Measurements from ENCODE around the gene WRAP73.

Gene WRAP73

DNA sequence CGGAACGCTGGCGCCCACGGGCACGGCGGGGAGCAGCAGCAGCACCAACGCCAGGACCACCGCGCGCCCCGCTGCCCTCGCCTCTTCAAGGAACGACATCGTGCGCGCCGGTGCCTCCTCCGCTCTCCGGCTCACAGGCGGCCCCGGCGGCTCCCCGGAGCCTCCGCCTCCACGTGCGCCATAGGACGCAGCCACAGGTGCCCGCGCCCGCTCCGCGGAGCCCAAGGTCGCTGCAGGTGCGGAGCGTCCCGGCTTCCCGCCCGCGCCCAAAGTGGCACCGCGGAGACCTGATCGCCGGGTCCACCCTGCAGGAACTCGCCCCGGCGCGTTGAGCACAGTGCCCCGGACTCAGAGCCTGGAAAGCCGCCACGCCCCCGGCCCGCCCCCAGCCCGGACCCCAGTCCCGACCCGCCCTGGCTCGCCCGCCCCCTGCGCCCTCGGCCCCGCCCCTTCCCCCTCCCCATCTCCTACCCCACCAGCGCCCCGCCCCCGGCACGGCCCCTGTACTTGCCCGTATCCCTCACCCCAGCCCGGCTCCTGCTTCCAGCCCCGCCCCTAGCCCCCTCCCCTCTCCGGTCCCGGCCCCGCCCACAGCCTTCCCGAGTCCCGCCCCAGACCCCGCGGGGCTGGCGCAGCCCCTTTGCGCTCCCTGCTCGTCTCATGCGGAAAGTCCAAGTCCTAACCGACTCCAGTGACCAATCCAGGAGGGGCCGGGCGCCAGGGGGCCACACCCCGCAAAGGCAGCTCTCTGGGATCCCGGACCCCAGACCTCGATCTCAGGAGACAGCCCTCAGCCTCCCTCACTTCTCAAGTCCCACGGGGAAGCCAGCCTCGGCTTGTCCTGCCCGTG lies 38.5 kb downstream of the WRAP73 start, which contains the start of gene MEGF6:
Gene MEGF6, minus strand, starts transcription at position 339 of the 850 bp plus-strand sequence. Its CDS starts 240 bp downstream, at position 99.
- peak; percentile 64 for DNase-seq (ENCODE audit: low read depth)

DNA sequence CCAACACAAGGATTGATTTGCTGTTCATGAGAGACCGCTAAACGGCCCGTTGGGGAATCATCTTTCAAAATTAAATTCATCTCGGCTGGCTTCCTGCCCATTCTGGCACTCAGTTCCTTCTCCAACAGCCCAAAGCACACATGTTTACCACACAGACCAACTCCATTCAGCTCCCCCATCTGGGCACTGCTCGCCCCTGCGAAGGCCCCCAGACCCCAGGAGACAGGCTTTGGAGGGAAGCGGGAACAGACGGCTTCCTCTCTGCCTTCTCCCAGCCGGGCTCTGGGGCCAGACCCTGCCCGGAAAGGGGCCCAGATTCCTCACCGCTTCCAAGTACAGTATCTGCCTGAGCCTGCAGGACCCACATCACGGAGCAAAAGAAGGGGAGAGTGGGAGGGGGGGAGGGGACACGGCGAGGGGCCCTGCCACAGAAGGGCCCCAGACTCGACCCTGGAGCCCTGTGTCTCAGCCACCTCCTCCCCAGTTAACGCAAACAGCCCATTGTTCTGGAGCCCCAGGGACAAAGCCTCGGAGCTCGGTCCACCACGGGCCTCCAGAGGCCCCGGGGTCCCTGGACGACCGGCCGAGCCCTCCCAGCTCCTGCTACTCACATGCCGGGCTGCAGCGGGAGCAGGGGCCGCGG lies 39.3 kb downstream of the WRAP73 start:
- DNase-seq (ENCODE audit: low read depth), result no peak

DNA sequence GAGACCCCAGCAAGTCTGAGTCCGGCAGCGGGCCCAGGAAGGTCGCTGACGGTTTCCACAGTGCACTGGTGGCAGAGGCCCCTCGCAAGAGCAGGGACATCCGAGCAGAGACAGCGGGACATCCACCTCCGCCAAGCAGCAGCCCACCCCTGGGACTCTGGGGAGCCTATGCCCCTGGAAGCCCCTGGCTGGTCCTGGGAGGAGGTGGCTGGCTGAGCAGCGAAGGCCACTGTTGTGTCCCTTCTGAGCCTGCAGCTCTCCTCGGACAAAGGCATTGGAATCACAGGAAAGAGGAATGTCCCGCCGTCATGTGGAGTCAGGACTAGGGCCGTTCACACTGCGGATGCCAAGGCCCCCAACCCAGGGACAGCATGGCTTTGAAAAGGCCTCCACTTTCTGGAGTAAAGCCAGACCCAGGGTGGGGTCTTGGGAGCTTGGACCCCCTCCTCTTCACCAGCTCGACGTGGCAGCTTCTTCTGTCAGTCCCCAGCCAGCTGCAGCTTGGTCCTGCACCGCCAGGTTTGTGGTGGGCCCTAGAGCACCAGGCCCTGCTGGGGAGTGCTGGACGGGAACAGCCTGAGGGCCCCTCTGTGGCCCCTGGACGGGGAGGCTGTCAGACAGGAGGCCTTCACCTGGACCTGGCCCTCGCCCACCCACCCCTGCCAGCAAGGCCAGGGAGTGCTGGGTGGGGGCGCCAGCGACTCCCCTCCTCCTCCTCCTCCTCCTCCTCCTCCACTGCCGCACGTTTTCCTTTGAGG lies 40.0 kb downstream of the WRAP73 start:
- no peak for DNase-seq (ENCODE audit: low read depth)

DNA sequence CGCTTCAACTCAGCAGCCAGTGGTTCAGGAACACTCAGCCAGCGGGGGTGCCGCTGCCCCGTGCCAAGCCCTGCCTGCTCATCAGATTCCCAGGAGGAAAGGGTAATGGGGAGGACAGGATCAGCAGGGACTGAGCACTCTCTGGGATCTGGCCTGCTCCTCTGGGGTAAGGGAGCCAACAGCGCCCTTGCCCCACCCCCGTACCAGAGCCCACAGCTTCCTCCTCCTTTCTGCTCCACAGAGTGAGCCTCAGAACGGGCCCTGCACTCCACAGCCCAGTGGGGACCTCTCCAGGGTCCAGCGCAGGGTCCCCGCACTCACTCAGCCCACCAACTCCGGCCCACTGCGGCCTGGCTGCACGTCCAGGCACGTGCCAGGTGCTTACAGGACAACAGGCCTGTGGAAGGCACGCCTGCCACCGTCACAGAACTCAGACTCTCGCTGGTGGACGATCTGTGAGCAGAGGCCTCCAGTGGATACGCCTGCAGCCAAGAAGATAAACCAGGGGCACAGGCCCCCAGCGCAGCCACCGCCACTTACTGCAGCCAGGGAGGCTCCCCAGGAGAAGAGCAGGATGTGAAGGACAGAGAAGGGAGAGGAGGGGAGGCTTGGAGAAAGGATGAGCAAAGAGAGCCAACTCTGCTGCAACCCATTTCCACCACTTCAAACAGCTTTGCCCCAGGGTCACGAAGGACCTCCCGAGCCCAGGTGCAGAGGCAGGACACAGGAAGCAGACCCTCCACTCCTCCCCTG lies 40.7 kb downstream of the WRAP73 start:
- DNase-seq (ENCODE audit: low read depth), result no peak

DNA sequence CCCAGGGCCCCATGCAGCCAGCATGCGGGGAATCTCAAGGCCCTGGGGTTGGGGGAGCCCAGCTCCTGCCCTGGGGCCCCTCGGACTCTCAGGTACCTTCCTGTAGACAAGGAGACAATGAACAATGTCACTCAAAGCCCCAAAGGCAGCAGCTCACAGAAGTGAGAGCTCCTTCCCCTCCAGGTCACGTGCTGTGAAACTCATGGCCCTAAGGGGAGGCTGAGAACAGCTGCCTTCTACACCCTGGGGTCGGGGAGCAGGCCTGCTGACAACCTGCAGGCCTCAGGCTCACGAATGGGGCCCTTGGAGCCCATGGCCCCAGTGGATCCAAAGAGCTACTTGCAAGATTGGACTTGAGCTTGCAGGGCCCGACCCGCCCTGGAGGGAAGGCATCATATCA lies 41.7 kb downstream of the WRAP73 start:
- no peak for DNase-seq (ENCODE audit: low read depth)

DNA sequence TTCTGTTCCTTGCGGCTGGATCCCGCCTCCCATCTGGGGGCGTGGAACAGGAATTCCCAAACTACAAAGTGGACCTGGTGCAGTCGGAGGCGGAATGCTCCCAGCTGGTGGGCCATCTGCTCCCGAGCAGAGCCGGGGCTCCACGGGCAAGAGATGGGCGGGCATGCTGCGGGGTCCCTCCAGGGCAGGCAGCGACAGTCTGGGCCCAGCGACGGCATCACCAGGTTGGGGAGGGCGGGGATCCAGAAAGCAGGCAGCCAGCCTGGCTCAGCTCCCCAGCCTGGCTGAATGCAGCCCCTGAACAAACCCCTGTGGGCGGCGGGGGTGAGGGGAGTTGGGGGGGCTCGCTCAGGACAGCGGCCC lies 42.2 kb downstream of the WRAP73 start:
- DNase-seq (ENCODE audit: low read depth), result no peak

DNA sequence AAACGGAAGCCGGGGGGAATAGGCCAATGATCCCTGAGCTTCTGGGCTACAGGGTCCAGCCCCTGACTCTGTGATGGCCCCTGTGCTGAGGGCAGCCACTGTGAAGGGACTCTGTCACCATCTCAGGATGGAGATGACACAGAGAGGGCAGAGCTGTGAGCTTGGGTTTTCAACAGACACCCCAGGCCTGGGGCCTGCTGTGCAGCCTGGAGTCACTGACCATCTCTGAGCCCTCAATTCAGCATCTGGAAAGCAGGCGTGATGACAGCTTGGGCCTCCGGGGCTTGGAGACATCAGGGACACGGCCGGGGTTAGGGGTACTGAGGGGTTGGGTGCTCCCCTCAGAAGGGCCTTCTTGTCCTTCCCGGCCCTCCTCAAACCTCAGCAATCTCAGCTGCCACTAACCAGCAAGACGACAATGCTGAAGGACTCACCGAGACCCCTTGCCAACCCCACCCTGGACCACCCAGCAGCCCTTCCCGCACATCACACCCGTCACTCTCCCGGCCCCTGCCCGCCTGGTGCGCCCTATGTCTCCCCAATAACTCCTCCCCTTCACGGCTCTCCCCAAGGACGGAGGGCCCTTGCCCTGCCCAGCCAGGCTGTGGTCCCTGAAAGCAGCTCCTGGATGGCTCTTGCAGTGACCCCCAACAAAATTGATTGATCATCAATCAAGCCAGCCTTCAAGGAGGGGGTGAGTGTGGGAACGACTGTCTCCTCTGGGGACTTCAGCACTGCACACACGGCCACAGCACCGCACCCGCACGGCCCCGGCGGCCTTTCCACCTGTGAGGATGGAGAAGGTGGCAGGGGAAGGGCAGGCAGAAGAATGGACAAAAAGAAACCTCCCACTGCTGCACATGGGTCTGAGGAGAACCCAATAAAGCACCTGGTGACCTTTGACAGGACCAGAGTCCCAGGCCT lies 42.9 kb downstream of the WRAP73 start:
- DNase-seq (ENCODE audit: low read depth), result no peak

DNA sequence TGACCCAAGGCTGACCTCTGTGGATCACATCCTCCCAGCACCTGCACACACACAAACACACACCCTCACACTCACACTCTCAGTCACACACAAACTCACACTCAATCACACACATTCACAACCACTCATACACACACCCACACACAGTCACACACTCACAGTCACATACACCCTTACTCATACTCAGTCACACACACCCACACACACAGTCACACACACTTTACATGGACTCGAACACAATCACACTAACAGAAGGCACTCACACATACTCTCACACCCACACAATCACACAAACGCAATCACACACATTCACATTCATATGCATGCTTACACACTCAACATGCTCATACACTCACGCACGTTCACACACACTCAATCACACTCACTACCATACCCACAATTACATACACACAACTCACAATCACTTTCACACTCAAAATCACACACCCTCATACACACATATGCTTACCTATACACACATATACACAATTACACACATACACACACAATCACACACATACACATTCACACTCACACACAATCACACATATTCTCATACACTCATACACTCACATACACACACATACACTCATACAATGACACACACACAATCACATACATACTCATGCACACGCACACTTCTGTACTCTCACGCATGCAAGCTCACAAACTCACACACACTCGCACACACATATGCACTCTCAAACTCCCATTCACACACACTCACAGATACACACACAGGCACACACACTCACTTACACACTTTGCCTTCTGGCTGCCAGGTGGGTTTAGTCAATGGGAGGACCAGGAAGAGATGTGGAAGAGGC lies 44.7 kb downstream of the WRAP73 start:
- DNase-seq (ENCODE audit: low read depth), result no peak

DNA sequence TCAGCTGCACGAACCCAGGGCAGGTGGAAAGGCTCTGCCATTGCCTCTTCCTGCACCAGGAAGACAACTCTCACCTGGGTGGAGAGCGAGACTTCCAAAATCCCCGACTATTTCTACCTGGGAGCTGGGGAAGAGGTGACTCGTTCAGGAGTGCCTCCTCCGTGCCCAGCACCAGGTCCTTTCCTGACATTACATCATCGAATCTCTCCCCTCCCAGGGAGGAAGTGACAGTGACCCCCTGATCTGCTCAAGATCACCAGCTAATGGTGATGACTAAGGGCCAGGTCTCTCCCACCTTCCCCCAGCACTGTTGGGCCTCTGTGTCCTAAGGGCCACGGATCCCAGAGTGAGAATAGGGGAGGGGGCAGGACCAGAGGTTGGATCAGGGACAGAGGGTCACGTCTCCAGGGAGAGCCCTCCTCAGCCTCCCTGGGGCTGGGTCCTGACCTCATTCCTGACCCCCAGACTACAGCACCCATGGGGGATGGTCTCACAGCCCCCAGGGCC lies 45.4 kb downstream of the WRAP73 start:
- DNase-seq (ENCODE audit: low read depth), result no peak

DNA sequence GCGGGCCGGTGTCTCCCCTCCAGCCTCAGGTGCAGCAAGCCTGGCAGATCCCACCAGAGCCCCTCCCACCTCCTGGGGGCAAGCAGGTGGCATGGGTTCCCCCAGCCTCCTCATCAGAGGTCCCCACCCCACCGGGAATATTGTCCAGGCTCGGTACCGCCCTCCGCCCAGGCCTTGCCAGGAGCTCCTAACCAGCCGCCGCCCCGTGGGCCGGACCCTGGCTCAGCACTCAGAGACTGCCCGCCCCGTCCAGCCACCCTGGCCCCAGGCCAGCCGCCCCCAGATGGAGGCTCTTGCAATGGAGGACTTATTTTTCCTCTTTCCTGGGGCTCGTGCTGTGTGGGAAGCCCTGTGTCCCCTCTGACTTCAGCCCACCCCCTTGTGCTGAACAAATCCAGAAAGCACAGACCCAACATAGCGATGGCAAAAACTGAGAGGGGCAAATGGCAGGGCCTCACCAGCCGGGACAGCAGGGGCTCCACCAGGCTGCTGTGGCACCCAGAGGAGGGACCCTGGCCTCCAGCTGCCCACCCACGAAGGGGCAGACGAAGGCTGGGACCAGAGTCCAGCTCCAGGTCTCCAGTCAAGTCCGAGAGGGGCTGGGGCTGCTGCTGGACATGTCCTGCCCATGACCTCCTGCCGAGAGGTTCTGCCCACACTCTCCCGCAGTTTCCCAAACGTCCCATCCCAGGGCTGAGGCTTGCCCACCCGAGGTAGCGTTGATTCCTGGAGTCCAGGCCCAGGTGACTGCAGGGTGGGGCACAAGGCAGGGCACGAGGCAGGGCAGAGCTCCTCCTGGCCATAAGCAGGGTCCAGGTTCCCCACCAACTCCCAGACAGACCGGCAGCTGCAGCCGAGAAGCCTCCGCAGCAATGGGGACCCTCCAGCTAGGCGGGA lies 46.1 kb downstream of the WRAP73 start:
- DNase-seq (ENCODE audit: low read depth), result no peak

DNA sequence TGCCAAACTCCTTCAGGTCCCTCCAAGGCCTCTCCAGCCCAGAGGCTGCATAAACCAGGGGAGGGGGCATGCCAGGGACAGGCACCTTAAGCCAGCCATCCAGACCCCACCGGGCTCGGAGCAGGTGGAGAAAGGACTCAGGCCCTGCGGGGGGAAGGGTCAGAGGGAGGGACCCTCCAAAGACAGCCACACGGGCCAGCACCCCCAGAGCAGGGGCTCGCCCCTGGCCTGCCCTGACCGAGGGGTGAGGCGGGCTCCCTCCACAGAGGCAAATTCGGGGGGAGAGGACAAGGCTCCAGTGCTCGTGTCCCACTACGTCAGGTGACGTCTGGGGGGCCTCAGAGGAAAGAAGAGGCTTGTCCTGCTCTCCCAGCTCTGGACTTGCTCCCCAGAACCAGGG lies 46.7 kb downstream of the WRAP73 start:
- no peak for DNase-seq (ENCODE audit: low read depth)

DNA sequence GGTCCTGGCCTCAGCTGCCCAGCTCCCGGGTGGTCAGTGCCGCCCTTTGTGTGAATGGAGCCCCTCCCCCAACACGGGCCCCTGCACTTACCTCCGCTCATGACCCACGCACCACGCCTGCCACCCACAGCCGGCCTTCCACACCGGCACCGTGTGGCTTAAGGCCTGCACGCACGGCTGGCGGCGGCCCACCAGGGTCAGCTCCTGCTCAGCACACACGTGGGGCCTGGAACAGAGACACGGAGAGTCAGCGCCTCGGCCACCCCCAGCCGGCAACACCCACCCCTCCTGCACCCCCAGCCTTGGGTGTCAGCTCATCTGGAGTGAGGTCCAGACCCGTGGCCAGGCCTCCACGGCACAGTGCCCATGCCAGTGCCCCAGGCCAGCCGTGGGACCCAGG lies 47.5 kb downstream of the WRAP73 start:
- DNase-seq (ENCODE audit: low read depth), result no peak

DNA sequence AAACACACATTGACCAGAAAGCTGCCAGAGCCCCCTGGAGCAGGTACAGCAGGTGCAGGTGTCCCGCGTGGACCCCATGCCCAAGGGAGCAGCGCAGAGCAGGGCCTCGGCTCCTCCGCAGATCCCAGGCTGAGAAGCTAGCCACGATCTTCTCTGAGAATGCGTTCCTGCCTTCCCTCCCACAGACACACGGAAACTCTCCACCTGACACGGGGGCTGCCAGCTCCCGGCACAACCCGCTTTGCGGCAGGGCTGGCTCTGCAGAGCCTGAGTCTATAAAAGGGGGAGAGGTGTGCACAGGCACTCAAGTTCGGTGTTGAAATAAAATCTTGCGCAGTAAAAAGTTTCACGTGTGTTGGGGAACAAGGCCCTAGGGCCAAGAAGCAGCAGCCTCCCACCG lies 48.2 kb downstream of the WRAP73 start:
- DNase-seq (ENCODE audit: low read depth), result no peak

DNA sequence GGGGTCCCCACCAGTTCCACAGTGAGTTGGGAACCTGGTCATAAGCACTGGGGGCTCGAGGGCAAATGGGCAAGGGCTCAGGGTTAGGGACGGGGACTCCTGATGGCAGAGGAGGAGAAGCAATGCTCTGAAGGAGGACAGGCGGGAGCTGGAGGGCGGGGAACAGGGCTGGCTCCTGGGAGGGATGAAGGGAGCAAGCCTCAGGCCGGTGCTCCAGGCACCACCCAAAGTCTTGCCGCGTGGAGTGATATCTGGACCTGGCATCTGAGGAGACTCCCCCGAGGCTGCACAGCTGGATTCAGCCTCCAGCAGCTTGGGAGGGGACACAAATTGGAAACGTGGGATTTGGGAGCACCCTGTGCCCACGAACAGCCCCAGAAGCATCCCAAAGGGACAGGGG lies 49.5 kb downstream of the WRAP73 start:
- DNase-seq (ENCODE audit: low read depth), result no peak

DNA sequence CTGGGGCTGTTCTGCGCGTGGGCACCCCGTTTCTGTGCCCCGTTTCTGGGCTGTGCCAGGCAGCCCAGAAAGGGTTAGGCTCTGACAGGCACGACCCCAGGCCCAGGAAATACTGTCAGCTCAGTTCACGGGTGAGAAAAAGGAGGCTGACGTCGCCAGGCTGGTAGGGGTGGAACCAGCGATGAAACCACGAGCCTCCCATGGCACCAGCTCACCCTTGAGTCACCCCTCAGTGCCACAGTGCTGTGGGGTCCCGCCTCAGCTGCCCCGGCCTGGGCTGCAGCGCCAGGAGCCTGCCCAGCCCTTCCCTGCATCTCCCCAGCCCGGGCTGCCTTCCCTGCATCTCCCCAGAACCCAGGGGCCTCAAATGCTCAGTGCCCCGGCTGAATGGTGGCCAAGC lies 50.1 kb downstream of the WRAP73 start:
- DNase-seq (ENCODE audit: low read depth), result no peak

DNA sequence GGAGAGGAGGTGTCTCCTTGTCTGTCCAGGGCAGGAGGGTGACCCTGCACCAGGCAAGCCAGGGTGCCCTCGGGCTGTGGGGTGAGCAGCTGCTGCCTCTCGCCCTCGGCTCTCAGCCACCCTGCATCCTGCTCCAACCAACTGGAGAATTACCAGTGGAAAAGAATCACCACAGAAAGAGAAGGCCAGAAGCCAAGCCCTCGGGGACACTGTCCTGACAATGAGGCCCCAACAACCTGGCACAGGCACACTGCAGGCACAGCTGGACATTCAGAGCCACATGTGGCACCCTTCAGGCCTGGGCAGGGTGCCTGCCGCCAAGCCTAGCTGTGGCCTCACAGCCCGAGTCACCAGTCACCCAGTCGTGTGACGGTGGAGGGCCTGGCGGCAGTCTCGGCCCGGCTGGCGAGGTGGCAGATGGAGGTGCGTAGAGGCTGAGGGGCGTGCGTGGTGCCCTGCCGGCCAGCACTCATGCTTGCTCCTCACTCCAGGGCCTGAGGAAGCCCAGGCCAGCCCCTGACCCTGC lies 50.6 kb downstream of the WRAP73 start:
- DNase-seq (ENCODE audit: low read depth), result no peak

DNA sequence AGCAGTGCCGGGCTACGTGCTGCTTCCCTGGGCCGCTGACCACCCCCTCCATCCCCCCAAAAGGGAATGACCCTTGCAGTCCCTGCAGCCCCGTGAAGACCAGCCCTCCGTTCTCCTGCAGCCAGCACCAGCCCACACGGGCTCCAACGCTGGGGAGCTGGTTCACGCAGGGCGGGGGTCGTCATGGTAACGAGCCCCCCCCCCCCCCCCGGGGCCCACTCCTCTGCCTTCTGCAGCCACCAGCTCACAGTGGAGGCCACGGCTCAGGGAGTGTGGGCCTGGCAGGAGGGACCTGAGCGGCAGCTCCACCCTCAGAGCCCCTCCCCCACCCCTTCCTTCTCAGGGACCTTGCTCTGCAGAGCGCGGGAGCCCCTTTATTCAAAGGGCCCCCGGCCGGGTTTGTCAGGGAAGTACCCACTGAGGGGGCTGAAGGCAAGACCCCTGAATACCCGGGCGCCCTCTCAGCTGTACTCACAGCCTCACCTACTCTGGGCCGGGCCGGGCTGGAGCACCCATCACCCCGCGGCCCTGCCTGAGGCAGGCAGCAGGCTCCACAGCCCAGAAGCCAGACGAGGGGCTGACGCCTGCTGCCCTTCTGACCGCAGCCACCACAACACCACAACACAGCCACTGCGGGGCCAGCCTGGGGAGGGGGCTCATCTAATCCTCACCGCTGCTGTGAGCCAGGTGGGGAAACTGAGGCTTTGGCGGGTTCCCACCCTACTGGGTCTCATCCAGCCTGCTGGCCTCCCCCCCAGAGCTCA lies 51.2 kb downstream of the WRAP73 start:
- no peak for DNase-seq (ENCODE audit: low read depth)

DNA sequence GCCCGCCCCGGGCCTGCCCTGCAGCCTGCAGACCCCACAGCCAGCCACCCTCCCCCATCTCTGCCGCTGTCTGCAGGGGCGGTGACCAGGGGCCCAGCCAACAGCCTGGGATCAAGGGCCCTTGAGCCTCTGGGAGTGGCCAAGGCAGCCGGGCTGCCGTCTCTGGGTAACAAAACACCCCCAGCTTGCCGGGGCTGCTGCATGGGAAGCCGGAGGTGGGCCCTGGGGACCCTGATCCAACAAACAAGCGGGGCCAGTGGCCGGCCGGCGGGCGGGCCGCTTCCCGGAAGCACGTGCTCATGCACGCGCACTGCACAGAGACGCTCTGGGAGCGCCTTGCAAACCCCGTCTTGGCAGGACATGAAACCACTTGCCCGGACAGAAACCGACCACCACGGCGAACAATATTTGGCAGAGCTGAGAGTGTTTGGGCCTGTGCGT lies 51.8 kb downstream of the WRAP73 start:
- DNase-seq (ENCODE audit: low read depth), result no peak

Measured in stimulated activated CD4-positive, alpha-beta T cell treated with anti-CD3 and anti-CD28 coated beads, Interleukin-2, amount 100 ng/mL, for 4 hours (primary cell).